ENCODE data around the gene ZNF784.
A peak's percentile ranks its signal among the peaks of the same experiment; 100 is the strongest.

ZNF784 gene

DNA sequence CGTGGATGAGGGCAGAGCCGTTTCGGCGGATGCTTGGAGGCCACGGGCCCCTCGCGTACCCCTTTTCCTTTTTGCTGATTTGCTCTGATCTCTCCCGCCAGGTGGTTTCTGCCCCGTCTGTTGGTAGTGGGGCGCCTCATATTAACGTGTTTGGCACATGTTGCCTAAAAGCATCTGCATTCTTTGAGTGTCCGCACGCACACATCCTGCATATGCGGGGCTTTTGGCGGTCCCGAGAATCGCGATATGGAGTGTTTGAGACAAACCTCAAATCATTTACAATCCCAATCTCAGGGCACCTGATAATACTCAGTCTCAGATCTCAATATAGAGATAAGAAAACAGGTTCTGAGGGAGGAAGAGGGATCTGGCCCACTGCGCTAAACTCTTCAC lies 31.3 kb upstream of the ZNF784 start:
- no peak for DNase-seq

- peak; percentile 98 for DNase-seq
These were observed 30.7 kb upstream of the ZNF784 start, which contains the start of gene U2AF2 for GRCh38 chr19:55654868-55655647. Gene U2AF2 (plus strand): TSS chr19:55655035. CDS start chr19:55655105, 70 bp downstream.

DNA sequence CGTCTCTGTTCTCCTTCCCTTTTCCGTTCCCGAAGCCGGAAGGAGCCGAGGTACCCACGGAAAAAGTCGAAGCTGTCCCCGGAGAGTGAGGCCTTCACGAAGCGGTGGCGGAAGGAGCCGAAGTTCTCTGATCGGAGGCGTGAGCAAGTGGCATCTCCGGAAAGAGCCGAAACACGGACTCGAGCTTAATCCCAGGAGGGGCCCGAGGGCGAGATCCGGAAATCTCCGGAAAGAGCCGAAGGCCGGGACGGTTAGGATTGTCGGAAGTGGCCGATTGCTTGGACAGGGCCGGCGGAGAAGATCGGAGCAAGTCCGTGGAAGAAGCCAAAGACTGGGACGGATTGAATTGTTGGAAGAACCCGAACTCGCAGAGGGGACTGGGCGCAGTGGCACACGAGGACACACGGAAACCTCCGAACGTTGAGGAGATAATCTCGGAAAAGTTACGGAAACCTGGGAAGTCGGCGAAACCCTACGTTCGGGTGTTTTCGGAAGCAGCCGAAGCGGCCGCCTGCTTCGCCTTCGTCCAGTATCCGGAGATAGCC lies 30.0 kb upstream of the ZNF784 start:
- peak; percentile 100 for DNase-seq

- peak; percentile 99 for DNase-seq
These were observed 29.4 kb upstream of the ZNF784 start for GRCh38 chr19:55653651-55654322.

DNA sequence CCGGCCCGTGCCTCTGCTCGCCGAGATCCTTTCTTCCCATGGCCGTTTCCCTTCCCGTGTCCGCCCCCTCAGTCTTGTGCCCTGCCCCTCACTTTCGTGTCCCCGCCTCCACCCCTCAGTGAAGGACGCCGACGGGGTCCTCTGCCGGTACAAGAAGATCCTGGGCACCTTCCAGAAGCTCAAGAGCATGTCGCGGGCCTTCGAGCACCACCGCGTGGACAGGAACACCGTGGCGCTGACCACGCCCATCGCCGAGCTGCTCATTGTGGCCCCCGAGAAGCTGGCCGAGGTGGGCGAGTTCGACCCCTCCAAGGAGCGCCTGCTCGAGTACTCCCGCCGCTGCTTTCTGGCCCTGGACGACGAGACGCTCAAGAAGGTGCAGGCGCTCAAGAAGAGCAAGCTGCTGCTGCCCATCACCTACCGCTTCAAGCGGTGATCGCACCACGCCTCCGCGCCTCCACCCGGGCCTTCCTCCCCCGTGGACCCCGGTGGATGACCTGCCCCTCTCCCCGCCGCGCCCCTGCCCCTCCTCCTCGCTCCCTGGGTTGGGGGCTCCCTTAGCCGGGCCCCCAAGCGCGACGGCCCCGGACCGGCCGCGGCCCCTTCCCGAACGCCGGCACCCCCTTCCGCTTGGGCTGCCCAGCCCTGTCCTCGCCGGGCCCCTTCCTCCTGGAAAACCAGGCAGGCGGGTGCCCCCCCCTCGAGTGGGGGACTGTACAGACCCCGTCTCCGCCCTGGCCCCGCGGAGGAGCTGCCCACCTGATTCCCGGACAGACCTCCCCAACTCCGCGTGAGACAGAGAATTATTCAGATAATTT lies 28.2 kb upstream of the ZNF784 start:
- DNase-seq, result no peak

DNA sequence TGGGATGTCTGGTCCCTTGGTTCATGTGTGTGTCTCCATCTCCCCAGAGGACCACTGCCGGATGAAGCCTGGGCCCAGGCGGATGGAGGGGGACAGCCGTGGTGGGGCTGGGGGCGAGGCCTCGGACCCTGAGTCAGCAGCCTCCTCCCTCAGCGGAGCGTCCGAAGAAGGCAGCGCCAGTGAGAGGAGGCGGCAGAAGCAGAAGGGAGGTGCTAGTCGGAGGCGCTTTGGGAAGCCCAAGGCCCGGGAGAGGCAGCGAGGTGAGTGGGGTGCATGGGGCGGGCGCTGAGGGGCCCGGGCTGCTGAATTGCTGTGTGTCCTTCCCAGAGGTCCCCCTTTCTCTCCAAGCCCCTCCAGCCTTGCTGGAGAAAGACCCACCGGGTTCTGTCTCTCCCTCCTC lies 26.9 kb upstream of the ZNF784 start:
- DNase-seq, result no peak

GRCh38 chr19:55650602-55651230 lies 26.4 kb upstream of the ZNF784 start:
- DNase-seq, result no peak

- DNase-seq, result no peak
These were observed 25.8 kb upstream of the ZNF784 start for GRCh38 chr19:55650126-55650557.

GRCh38 chr19:55649268-55650125 lies 25.1 kb upstream of the ZNF784 start:
- no peak for DNase-seq

DNA sequence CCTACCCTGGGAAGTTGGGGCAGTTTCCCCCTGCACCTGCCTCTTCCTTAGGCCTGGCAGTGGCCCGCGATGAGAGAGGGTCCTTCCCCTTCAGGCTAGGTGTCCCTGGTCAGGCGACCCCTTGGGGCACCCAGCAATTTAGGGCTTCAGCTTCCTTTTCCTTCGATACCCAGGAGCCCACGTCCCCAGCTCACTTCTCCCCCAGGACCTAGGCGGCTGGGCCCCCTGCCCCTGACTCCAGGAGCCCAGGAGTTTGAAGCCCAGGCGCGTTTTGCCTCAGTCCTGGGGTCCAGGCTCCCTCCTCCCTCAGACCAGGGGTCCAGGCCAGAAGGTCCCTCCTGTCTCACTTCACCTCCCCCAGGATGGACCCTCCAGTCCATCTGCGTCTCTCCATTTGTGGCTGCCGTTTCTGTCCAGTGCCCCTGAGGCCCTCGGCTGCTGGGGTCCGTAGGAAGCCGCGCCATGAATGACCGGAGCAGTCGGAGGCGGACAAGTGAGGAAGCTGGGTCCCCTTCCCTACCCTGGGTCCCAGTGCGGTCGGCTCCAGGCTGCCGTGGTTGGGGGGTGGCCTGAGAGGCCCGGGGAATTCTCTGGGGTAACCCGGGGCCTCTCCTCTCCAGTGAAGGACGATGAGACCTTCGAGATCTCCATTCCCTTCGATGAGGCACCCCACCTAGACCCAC lies 24.4 kb upstream of the ZNF784 start:
- no peak for DNase-seq

- DNase-seq, result no peak
These were observed 23.6 kb upstream of the ZNF784 start, which contains the start of gene CCDC106 for GRCh38 chr19:55647732-55648584. Gene CCDC106 (plus strand): TSS chr19:55648212. CDS start chr19:55649047, 835 bp downstream.

DNA sequence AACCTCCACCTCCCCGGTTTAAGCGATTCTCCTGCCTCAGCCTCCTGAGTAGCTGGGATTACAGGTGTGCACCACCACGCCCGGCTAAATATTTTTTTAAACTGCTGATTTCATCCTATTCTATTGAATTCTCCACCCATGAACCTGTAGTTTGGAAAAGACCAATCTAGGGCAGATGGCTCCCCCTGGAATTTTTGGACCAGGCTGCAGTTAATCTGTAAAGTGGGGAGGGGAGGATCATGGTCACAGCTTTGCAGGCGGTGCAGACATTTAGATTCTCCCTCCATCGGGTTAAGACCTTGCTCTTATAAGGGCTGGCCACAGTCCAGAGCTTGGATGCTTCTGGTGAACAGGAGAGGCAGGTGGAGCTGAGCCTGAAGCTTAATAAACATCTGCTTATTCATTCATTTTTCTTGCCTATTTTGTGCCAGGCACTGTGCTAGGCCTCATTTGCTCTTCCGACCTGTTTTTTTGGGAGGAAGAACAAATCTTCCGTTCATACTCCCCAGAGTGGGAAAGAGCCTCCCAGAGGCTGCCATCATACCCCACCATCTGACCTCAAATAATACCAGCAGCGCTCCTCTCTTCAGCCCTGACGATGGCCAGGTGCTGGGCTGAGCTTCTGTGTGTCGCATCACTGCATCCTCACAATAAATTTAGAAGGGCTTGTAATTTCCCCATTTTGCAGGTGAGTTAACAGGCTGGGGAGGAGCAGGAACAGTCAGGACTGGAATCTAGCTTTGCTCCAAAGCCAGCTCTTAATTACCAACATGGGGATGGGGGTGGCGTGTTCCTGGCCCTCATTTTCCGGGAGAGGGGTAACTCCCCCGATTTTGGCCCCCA lies 22.7 kb upstream of the ZNF784 start:
- DNase-seq, result no peak

DNA sequence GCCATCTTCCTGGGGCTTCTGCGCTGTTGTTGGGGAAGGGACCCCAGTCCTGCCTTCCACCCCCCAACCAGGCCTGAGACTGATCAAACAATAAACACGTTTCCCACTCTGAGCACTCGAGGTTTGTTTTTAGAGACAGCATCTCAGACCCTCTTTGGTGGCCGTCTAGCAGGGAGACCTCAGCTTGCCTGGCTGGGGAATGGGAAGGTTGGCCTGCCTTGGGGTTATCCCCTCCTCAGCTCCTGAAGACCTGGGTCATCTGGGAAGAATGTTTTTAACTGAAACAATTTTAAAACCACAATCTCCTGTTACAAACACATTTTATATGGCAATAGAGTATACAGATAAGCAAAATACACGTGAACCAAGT lies 21.1 kb upstream of the ZNF784 start:
- DNase-seq, result no peak

DNA sequence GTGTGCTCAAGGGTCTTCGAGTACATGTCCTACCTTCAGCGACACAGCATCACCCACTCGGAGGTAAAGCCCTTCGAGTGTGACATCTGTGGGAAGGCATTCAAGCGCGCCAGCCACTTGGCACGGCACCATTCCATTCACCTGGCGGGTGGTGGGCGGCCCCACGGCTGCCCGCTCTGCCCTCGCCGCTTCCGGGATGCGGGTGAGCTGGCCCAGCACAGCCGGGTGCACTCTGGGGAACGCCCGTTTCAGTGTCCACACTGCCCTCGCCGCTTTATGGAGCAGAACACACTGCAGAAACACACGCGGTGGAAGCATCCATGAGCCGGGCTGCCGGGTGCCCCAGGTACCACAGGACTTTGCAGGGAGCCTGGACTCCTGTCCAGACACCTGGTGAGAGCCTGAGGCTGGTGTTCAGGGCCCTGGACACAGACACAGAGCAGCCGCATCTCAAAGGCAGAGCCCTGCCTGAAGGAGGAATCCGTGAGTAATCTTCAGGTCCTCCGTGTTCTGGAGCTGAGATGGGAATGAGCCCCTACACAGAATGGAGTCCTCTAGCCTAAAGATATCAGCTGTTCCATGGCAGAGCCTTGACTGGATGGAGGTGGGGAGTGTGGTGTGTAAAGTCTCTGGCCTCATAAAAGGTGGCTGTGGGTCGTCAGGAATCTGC lies 20.6 kb upstream of the ZNF784 start:
- DNase-seq, result no peak

GRCh38 chr19:55644191-55644833 lies 19.9 kb upstream of the ZNF784 start:
- no peak for DNase-seq

- no peak for DNase-seq
These were observed 19.5 kb upstream of the ZNF784 start for GRCh38 chr19:55643887-55644176.

DNA sequence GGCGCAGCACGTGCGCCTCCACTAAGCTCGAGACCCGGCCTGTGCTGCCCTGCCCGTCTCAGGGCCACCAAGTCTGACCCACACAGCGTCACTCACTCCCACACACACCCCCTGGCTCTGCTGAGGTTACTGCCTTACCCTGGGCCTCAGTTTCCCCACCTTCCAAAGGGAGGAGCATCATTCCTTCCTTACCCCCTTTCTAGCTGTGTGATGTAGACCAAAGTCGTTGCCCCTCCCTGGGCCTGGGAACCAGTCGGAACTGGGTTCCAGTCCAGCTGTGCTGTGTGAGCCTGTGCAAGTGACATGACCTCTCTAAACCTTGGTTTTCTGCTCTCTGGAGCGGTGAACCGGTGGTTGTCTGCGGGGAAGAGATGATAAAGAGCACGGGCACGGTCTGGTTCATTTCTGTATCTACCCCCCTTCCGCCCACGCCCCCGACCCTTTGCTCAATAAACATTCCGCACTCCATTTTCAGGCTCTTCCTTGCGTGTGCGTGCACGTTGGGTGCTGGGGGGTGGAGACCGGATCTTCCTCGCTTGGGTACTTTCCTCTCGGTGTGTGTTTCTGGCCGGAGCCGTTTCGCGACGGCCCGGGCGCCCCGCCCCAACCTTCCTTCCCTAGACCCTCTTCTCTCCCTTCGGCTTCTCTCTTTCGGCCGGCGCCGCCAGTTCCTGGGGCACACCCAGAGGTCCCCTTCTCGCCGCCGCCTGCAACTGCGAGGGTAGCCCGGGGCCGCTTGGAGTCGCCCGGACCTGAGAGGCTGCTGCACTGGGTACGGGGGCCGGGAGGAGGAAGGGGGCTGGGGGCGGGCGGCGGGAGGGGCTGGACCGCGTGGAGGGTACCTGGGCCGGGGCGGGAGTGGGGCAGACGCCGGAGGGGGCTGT lies 18.9 kb upstream of the ZNF784 start, which contains the start of gene ZNF581:
Gene ZNF581, plus strand, starts transcription at position 647 of the 884 bp plus-strand sequence. CDS start 923 bp downstream, outside the sequence.
- DNase-seq, result peak; percentile 89
